K562 treated with DMSO at 1 percent for 4 hours (cell line): ENCODE data around the gene ASS1. TPM values are rescaled to one million over a fixed set of nuclear protein-coding genes. Genes with fewer than 3 reads are reported as not detected.

Source experiments
- total RNA-seq: library from RNA; unstranded; fragments of 300-600 nt; gene quantifications from 2 replicates; pipeline ENCODE4 v1.2.3, GENCODE V29; 2022; ENCODE audit not compliant: insufficient read depth

The ASS1 gene
- total RNA-seq, result 91.1 and 132 TPM in 2 replicates

GRCh38 chr9:130444565-130445221, at the start of gene ASS1:
Gene ASS1 (plus strand): TSS chr9:130444961. CDS start chr9:130452229, 7,268 bp downstream.

Other genes with a start within 250 kb of the ASS1 start
- gene HMCN2, start 179.2 kb upstream of the ASS1 start, total RNA-seq, result not detected in 2 replicates
- 30.0 and 33.9 TPM in 2 replicates for gene FUBP3, start 134.6 kb downstream of the ASS1 start, total RNA-seq
- gene PRDM12, start 219.6 kb downstream of the ASS1 start, total RNA-seq, result 0.33 TPM in 1 of 2 replicates, not detected in the other
- gene EXOSC2, start 248.8 kb downstream of the ASS1 start, total RNA-seq, result 16.4 and 16.6 TPM in 2 replicates